Suprapubic skin (tissue), 4 donors: ENCODE data around the gene DOCK11.

Experiments
- EP300 ChIP-seq: sonication (generic); formaldehyde crosslinking; IDR thresholded peaks from one replicate; pipeline ENCODE4 v1.6.1; 2017; ENCODE audit warnings: antibody characterized with exemption
- POLR2A ChIP-seq, 2 donors: fragments of 450-650 bp; IDR thresholded peaks; one replicate each; pipeline ENCODE4 v1.6.1; 2017; ENCODE audit warnings: antibody characterized with exemption in 2 of 2, mild to moderate bottlenecking in 2 of 2, moderate library complexity in 2 of 2
- POLR2AphosphoS5 ChIP-seq, 3 donors: sonication (generic); formaldehyde crosslinking; IDR thresholded peaks; one replicate each; pipeline ENCODE4 v1.6.1; 2017; ENCODE audit warnings: antibody characterized with exemption in 3 of 3
- TF ChIP-seq, protein P1 (sequence below), 2 donors: fragments of 200-600 bp in 1 of 2; fragments of 450-650 bp in 1 of 2; sonication (generic) in 1 of 2; IDR thresholded peaks; one replicate each; pipeline ENCODE4 v1.5.1; 2016 to 2019; ENCODE audit warnings: antibody characterized with exemption in 2 of 2, mild to moderate bottlenecking in 1 of 2, moderate library complexity in 1 of 2

DNA sequence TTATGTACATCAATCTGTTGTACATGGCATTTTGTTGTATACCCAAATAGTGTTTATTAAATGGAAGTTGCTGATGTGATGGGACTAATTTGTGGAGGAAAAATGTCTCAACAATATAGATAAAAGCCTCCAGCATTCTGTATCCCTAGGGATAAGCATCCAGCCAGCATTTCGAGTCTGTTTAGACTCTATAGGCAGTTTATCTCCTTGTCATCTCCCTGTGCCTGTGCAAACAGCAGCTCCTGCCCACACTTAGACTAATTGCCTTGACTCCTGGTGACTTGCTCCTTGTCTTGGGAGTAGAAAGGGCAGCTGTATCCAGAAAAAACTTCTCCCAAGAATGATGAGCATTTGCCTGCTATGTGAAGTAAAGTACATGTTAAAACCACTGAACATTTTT is 83.8 kb downstream of the DOCK11 start:
- TF ChIP-seq POLR2A (IDR thresholded peaks at IDR 0.05) (no peak), POLR2AphosphoS5 (IDR thresholded peaks at IDR 0.05) (no peak), EP300 (no peak)
- TF ChIP-seq, protein P1, sequence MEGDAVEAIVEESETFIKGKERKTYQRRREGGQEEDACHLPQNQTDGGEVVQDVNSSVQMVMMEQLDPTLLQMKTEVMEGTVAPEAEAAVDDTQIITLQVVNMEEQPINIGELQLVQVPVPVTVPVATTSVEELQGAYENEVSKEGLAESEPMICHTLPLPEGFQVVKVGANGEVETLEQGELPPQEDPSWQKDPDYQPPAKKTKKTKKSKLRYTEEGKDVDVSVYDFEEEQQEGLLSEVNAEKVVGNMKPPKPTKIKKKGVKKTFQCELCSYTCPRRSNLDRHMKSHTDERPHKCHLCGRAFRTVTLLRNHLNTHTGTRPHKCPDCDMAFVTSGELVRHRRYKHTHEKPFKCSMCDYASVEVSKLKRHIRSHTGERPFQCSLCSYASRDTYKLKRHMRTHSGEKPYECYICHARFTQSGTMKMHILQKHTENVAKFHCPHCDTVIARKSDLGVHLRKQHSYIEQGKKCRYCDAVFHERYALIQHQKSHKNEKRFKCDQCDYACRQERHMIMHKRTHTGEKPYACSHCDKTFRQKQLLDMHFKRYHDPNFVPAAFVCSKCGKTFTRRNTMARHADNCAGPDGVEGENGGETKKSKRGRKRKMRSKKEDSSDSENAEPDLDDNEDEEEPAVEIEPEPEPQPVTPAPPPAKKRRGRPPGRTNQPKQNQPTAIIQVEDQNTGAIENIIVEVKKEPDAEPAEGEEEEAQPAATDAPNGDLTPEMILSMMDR (IDR thresholded peaks at IDR 0.05): no peak
